SH-SY5Y (cell line): ENCODE results near the gene ZNF135.

Experiments used
- GATA2 ChIP-seq: IDR thresholded peaks from 2 replicates; pipeline ENCODE4 v1.6.1; 2011; ENCODE audit warnings: mild to moderate bottlenecking, low read depth, low read length
- GATA3 ChIP-seq: IDR thresholded peaks from 2 replicates; pipeline ENCODE4 v1.6.1; 2011; ENCODE audit warnings: low read depth, mild to moderate bottlenecking, low read length, moderate library complexity

DNA sequence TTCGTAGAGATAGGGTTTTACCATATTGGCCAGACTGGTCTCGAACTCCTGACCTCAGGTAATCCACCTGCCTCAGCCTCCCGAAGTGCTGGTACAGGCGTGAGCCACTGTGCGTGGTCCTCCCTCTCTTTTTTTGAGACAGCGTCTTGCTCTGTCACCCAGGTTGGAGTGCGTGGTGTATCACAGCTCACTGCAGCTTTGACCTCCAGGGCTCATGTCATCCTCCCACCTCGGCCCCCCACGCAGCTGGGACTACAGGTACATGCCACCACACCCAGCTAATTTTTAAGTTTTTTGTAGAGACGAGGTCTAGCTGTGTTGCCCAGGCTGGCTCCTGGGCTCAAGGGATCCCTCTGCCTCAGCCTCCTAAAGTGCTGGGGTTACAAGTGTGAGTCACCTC lies 20.7 kb downstream of the ZNF135 start:
- TF ChIP-seq GATA3 (no peak), GATA2 (no peak)
